Endodermal cell (in vitro differentiated cells): ENCODE measurements around the gene TTLL12. TPM values are rescaled to one million over a fixed set of nuclear protein-coding genes. Genes with fewer than 3 reads are reported as not detected.
A peak's percentile ranks its signal among the peaks of the same experiment; 100 is the strongest.

Source experiments
- DNase-seq: peaks from one replicate; pipeline ENCODE4 v3.0.0-alpha.2; 2017
- H3K27ac ChIP-seq: 2 replicates; pipeline ENCODE4 v1.5.1; 2013; ENCODE audit warnings: mild to moderate bottlenecking, low read depth, low read length, moderate library complexity
- H3K27me3 ChIP-seq: 2 replicates; pipeline ENCODE4 v1.6.1; 2013; ENCODE audit warnings: mild to moderate bottlenecking, low read length, moderate library complexity; ENCODE audit not compliant: insufficient read depth, control insufficient read depth, poor library complexity, severe bottlenecking
- H3K36me3 ChIP-seq: 2 replicates; pipeline ENCODE4 v1.7.0; 2013; ENCODE audit warnings: mild to moderate bottlenecking, low read length, moderate library complexity; ENCODE audit not compliant: control insufficient read depth, insufficient read depth
- H3K4me1 ChIP-seq: one replicate; pipeline ENCODE4 v1.7.0; 2013; ENCODE audit warnings: low read length; ENCODE audit not compliant: control insufficient read depth, insufficient read depth
- H3K4me3 ChIP-seq: 2 replicates; pipeline ENCODE4 v1.5.1; 2013; ENCODE audit warnings: mild to moderate bottlenecking, low read length, moderate library complexity
- H3K9ac ChIP-seq: 2 replicates; pipeline ENCODE4 v1.6.1; 2013; ENCODE audit warnings: mild to moderate bottlenecking, low read length, moderate library complexity; ENCODE audit not compliant: poor library complexity, severe bottlenecking; ENCODE audit errors: extremely low read depth
- H3K9me3 ChIP-seq: 2 replicates; pipeline ENCODE4 v1.6.1; 2013; ENCODE audit warnings: mild to moderate bottlenecking, low read length, moderate library complexity; ENCODE audit not compliant: control insufficient read depth
- H3K27ac Mint-ChIP-seq: 2 replicates; pipeline ENCODE4 v1.8.0; 2020; ENCODE audit warnings: mixed read lengths
- H3K27me3 Mint-ChIP-seq: 2 replicates; pipeline ENCODE4 v1.8.0; 2021; ENCODE audit warnings: mild to moderate bottlenecking, mixed read lengths; ENCODE audit not compliant: insufficient read depth
- H3K36me3 Mint-ChIP-seq: 2 replicates; pipeline ENCODE4 v1.8.0; 2020; ENCODE audit warnings: low read depth, mixed read lengths
- H3K4me1 Mint-ChIP-seq: 2 replicates; pipeline ENCODE4 v1.8.0; 2020; ENCODE audit warnings: mixed read lengths
- H3K4me3 Mint-ChIP-seq: 2 replicates; pipeline ENCODE4 v1.8.0; 2020; ENCODE audit warnings: mild to moderate bottlenecking, moderate library complexity, mixed read lengths
- H3K9me3 Mint-ChIP-seq: 2 replicates; pipeline ENCODE4 v1.8.0; 2020; ENCODE audit warnings: mild to moderate bottlenecking, mixed read lengths
- WGBS, 2 experiments: methylation state at CpG; one replicate each; pipeline versions ENCODE4 v1.1.5 to v1.1.7; 2013; ENCODE audit warnings: missing lambda C conversion rate in 2 of 2, mixed read lengths in 1 of 2; ENCODE audit not compliant: insufficient coverage in 1 of 2, insufficient read length in 1 of 2; 5-methylcytosine and 5-hydroxymethylcytosine counted together
- total RNA-seq, 2 donors: library from RNA; stranded (reverse); fragmentation: NEBNext Ultra II Directional in 1 of 2; extraction: Animal tissue kit (Norgen Biotek cat#: 25700) in 1 of 2; gene quantifications; 2 replicates in 1 of 2; 3 replicates in 1 of 2; pipeline ENCODE4 v1.2.1, GENCODE V29; 2021
- TF ChIP-seq, protein P1 (sequence below): fragments of 200-600 bp; sonication (generic); conservative IDR thresholded peaks from 2 replicates; pipeline ENCODE4 v1.5.0; 2021; ENCODE audit warnings: antibody characterized with exemption, mild to moderate bottlenecking

Gene TTLL12
- total RNA-seq, 2 donors from 2014 or later, result 49.8 to 71.0 TPM

DNA sequence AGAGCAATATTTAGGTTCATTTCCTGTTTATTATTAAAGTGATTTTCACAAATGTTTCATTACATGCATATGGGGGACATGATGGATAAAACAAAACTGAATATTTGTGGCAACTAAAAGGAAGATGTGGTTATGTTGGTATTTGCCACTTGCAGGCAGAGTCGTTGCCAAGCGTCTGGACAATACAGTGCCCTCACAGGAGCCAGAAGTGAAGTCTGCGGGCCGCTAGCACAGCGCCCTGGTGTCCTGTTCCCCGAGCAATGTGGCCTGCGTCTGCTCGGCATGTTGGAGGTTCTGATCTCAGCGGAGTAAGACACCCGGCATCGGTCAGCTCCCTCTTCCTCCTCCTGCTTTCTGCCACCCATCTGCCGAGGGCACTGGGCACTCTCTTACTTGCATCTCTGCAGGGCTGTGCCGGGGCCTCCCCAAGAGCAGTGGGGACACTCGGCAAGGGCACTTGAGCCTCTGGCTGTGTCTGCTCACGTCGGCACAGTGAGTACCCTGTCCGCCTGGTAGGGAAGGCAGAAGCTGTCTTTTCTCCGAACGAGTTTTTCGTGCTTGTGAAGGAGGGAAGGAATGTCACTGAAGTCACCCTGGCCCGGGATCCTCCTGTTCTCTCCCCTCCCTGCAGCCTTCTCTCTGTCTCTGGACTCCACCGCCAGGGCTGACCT, 10.5 kb upstream of the TTLL12 start:
- peaks cover 5% of the 10 kb centered on the region for H3K27me3 Mint-ChIP-seq
- H3K4me3 Mint-ChIP-seq, result no peak overlapping the region
- DNase-seq, result no peak
- no peaks in the 10 kb centered on the region for H3K27me3 ChIP-seq
- no peak overlapping the region for H3K4me3 ChIP-seq
- H3K4me1 ChIP-seq, result no peaks in the 10 kb centered on the region
- 87 to 92% methylated on average over 16 to 22 of the region's 22 CpGs for whole genome bisulfite sequencing, 2 experiments
- no peaks in the 10 kb centered on the region for H3K36me3 ChIP-seq
- H3K4me1 Mint-ChIP-seq, result no peaks in the 10 kb centered on the region
- no peaks in the 10 kb centered on the region for H3K9me3 ChIP-seq
- TF ChIP-seq, protein P1, sequence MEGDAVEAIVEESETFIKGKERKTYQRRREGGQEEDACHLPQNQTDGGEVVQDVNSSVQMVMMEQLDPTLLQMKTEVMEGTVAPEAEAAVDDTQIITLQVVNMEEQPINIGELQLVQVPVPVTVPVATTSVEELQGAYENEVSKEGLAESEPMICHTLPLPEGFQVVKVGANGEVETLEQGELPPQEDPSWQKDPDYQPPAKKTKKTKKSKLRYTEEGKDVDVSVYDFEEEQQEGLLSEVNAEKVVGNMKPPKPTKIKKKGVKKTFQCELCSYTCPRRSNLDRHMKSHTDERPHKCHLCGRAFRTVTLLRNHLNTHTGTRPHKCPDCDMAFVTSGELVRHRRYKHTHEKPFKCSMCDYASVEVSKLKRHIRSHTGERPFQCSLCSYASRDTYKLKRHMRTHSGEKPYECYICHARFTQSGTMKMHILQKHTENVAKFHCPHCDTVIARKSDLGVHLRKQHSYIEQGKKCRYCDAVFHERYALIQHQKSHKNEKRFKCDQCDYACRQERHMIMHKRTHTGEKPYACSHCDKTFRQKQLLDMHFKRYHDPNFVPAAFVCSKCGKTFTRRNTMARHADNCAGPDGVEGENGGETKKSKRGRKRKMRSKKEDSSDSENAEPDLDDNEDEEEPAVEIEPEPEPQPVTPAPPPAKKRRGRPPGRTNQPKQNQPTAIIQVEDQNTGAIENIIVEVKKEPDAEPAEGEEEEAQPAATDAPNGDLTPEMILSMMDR, result no peak
- H3K9me3 Mint-ChIP-seq, result no peaks in the 10 kb centered on the region
- H3K27ac Mint-ChIP-seq, result peak overlapping the region; percentile 17
- H3K9ac ChIP-seq, result no peak overlapping the region
- H3K27ac ChIP-seq, result peak overlapping the region; percentile 18
- no peaks in the 10 kb centered on the region for H3K36me3 Mint-ChIP-seq

DNA sequence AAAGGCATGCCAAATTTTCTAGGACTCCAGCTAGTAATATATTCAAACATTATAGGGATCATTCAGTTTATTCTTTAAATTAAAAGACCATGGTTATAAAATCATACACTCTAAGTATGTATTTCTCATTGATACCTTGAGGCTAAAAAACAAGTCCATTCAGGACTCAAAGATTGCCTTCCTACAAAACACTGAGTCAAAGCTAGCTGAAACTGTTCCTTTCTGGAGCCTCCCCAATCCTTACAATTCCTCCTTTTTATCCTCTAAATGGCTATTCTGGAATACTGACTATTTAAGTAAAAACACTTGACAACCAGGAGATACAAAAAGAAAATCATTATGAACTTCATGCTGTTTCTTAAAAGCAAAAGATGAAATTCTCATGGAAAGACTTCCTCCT, 4.9 kb upstream of the TTLL12 start:
- no peaks in the 10 kb centered on the region for H3K36me3 Mint-ChIP-seq
- Histone ChIP-seq H3K27me3 (peaks cover 4% of the 10 kb centered on the region), H3K36me3 (no peaks in the 10 kb centered on the region), H3K9ac (no peak overlapping the region), H3K4me1 (no peaks in the 10 kb centered on the region), H3K27ac (no peak overlapping the region), H3K4me3 (no peak overlapping the region), H3K9me3 (peaks cover 11% of the 10 kb centered on the region)
- DNase-seq, result no peak
- H3K4me3 Mint-ChIP-seq, result no peak overlapping the region
- peaks cover 7% of the 10 kb centered on the region for H3K4me1 Mint-ChIP-seq
- TF ChIP-seq, protein P1, result no peak
- peaks cover 7% of the 10 kb centered on the region for H3K27me3 Mint-ChIP-seq
- H3K9me3 Mint-ChIP-seq, result peaks cover 9% of the 10 kb centered on the region
- no peak overlapping the region for H3K27ac Mint-ChIP-seq

DNA sequence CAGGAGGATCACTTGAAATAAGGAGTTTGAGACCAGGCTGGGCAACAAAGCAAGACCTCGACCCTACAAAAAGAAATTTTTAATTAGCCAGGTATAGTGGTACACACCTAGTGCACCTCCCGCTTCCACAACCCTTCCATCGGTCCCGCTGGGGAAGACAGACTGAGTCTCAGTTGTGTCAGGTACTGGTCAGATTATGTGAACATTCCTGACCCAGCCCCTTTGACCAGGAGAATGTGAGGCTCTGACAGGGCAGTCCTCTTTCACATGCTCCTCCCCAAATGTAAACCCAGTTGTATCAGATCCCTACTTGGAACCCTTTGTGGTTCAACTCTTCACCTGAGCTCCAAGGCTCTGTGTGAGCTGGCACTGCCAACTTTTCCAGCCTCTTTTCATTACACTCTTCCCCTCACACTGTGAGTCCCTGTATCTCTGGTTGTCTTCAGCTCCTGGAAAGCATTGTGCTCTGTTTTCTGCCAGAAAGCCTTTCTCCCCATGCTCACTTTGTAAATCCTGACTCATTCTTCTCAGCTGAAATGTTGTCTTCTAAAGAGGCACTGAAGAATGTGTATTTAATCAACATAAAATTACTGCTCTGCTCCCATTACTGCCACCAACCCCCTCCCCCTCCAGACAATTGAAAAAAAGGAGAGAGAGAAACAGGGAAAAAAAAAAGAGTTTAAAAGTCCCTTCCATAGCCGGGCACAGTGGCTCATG, 2.1 kb upstream of the TTLL12 start:
- no peaks in the 10 kb centered on the region for H3K36me3 Mint-ChIP-seq
- Histone ChIP-seq H3K9ac (no peak overlapping the region), H3K4me1 (peaks cover 6% of the 10 kb centered on the region), H3K27ac (no peak overlapping the region), H3K36me3 (no peaks in the 10 kb centered on the region), H3K27me3 (peaks cover 4% of the 10 kb centered on the region), H3K9me3 (peaks cover 11% of the 10 kb centered on the region), H3K4me3 (no peak overlapping the region)
- peaks cover 17% of the 10 kb centered on the region for H3K4me1 Mint-ChIP-seq
- peaks cover 9% of the 10 kb centered on the region for H3K9me3 Mint-ChIP-seq
- peak overlapping the region; percentile 65 for H3K27ac Mint-ChIP-seq
- H3K4me3 Mint-ChIP-seq, result peak overlapping the region; percentile 16
- peak; percentile 63 for DNase-seq
- TF ChIP-seq, protein P1, result no peak
- WGBS, 2 experiments, result 90% methylated on average over 5 of the region's 5 CpGs
- H3K27me3 Mint-ChIP-seq, result peaks cover 7% of the 10 kb centered on the region
